ENCODE data around the gene MPZL2. TPM values are rescaled to one million over a fixed set of nuclear protein-coding genes. Genes with fewer than 3 reads are reported as not detected.

The MPZL2 gene
- total RNA-seq, 1 experiment from 2014 or later: 51.5 TPM

- H3K4me3 ChIP-seq (ENCODE audit: low read length): no peak overlapping the region
- intact Hi-C loops (cut with micrococcal nuclease): no loop called here
- DNase-seq (no peak), ATAC-seq (no peak)
- BruUV-seq (replicated peaks): no TSS peak
- H3K79me2 ChIP-seq (ENCODE audit: low read length): no peaks in the 10 kb centered on the region
- no peak overlapping the region for H3K4me2 ChIP-seq (ENCODE audit: low read length)
- H2AFZ ChIP-seq (ENCODE audit: low read length): no peak overlapping the region
- peaks cover 9% of the 10 kb centered on the region; the same call in 1 of the 2 replicates for H3K4me1 ChIP-seq (ENCODE audit: insufficient read depth, low read length)
- H3K27me3 ChIP-seq (ENCODE audit: low read length): no peaks in the 10 kb centered on the region
- TF ChIP-seq EZH2phosphoT487 (IDR thresholded peaks at IDR 0.05; ENCODE audit: borderline replicate concordance, low read length): no peak
- TF ChIP-seq CTCF (conservative IDR thresholded peaks at IDR 0.05; ENCODE audit: low read depth, low read length): no peak
- TF ChIP-seq EZH2 (IDR thresholded peaks at IDR 0.05; ENCODE audit: low read length, unreplicated experiment): no peak
- ChIA-PET POLR2A (ENCODE audit: unreplicated experiment) (no interaction called here), CTCF (no interaction called here)
- no peak overlapping the region for H3K9ac ChIP-seq (ENCODE audit: low read length)
- no peaks in the 10 kb centered on the region for H3F3A ChIP-seq (ENCODE audit: low read length, unreplicated experiment)
- no peaks in the 10 kb centered on the region for H3K9me2 ChIP-seq (replicated peaks; ENCODE audit: low read length)
- H3K27ac ChIP-seq (ENCODE audit: low read length): no peak overlapping the region
- H3K9me3 ChIP-seq (ENCODE audit: low read length): no peaks in the 10 kb centered on the region
- no peaks in the 10 kb centered on the region for H4K20me1 ChIP-seq (ENCODE audit: low read length)
- no peaks in the 10 kb centered on the region for H3K36me3 ChIP-seq (ENCODE audit: low read depth, low read length)
Measured at GRCh38 chr11:118217575-118217974, 46.5 kb downstream of the MPZL2 start.

- intact Hi-C loops (cut with micrococcal nuclease): no loop called here
- TF ChIP-seq EZH2phosphoT487 (IDR thresholded peaks at IDR 0.05; ENCODE audit: borderline replicate concordance, low read length): no peak
- no peak for TF ChIP-seq EZH2 (IDR thresholded peaks at IDR 0.05; ENCODE audit: low read length, unreplicated experiment)
- TF ChIP-seq CTCF (conservative IDR thresholded peaks at IDR 0.05; ENCODE audit: low read depth, low read length): no peak
Measured at GRCh38 chr11:118216621-118217481, 47.2 kb downstream of the MPZL2 start.

GRCh38 chr11:118215765-118216164 is 48.3 kb downstream of the MPZL2 start:
- ChIA-PET CTCF (no interaction called here), POLR2A (ENCODE audit: unreplicated experiment) (no interaction called here)
- ATAC-seq (no peak), DNase-seq (no peak)
- H3F3A ChIP-seq (ENCODE audit: low read length, unreplicated experiment): no peaks in the 10 kb centered on the region
- H3K4me1 ChIP-seq (ENCODE audit: insufficient read depth, low read length): peaks cover 9% of the 10 kb centered on the region; the same call in 1 of the 2 replicates
- no peak overlapping the region for H3K9ac ChIP-seq (ENCODE audit: low read length)
- no peak for TF ChIP-seq EZH2 (IDR thresholded peaks at IDR 0.05; ENCODE audit: low read length, unreplicated experiment)
- BruUV-seq (replicated peaks): no TSS peak
- H3K9me2 ChIP-seq (replicated peaks; ENCODE audit: low read length): no peaks in the 10 kb centered on the region
- H3K4me2 ChIP-seq (ENCODE audit: low read length): no peak overlapping the region
- H3K27me3 ChIP-seq (ENCODE audit: low read length): no peaks in the 10 kb centered on the region
- H3K27ac ChIP-seq (ENCODE audit: low read length): no peak overlapping the region
- H2AFZ ChIP-seq (ENCODE audit: low read length): no peak overlapping the region
- H3K79me2 ChIP-seq (ENCODE audit: low read length): no peaks in the 10 kb centered on the region
- H3K36me3 ChIP-seq (ENCODE audit: low read depth, low read length): no peaks in the 10 kb centered on the region
- intact Hi-C loops (cut with micrococcal nuclease): no loop called here
- no peaks in the 10 kb centered on the region for H3K9me3 ChIP-seq (ENCODE audit: low read length)
- H3K4me3 ChIP-seq (ENCODE audit: low read length): no peak overlapping the region
- no peaks in the 10 kb centered on the region for H4K20me1 ChIP-seq (ENCODE audit: low read length)

More at GRCh38 chr11:118216621-118217481, 47.2 kb downstream of the MPZL2 start:
- H3K36me3 ChIP-seq (ENCODE audit: low read depth, low read length): no peaks in the 10 kb centered on the region
- H3K27me3 ChIP-seq (ENCODE audit: low read length): no peaks in the 10 kb centered on the region
- H3K9me3 ChIP-seq (ENCODE audit: low read length): no peaks in the 10 kb centered on the region
- POLR2A ChIA-PET (ENCODE audit: unreplicated experiment): no interaction called here
- H3K79me2 ChIP-seq (ENCODE audit: low read length): no peaks in the 10 kb centered on the region
- H3K9ac ChIP-seq (ENCODE audit: low read length): no peak overlapping the region
- BruUV-seq (replicated peaks): no TSS peak
- ATAC-seq (no peak), DNase-seq (no peak)
- H3K9me2 ChIP-seq (replicated peaks; ENCODE audit: low read length): no peaks in the 10 kb centered on the region
- no peaks in the 10 kb centered on the region for H4K20me1 ChIP-seq (ENCODE audit: low read length)
- peaks cover 9% of the 10 kb centered on the region; the same call in 1 of the 2 replicates for H3K4me1 ChIP-seq (ENCODE audit: insufficient read depth, low read length)
- H2AFZ ChIP-seq (ENCODE audit: low read length): no peak overlapping the region
- CTCF ChIA-PET: no interaction called here
- H3F3A ChIP-seq (ENCODE audit: low read length, unreplicated experiment): no peaks in the 10 kb centered on the region
- no peak overlapping the region for H3K4me2 ChIP-seq (ENCODE audit: low read length)
- H3K4me3 ChIP-seq (ENCODE audit: low read length): no peak overlapping the region
- no peak overlapping the region for H3K27ac ChIP-seq (ENCODE audit: low read length)
